Stimulated activated CD8-positive, alpha-beta memory T cell treated with anti-CD3 and anti-CD28 coated beads, Interleukin-12 subunit alpha, Interleukin-12 subunit beta, amount 100 ng/mL, for 1 hour (primary cell): ENCODE measurements around the gene ANKRD13A.

Source experiments
- DNase-seq: peaks from one replicate; pipeline ENCODE4 v3.0.0-alpha.2; 2020; ENCODE audit warnings: low read depth

ANKRD13A gene

DNA sequence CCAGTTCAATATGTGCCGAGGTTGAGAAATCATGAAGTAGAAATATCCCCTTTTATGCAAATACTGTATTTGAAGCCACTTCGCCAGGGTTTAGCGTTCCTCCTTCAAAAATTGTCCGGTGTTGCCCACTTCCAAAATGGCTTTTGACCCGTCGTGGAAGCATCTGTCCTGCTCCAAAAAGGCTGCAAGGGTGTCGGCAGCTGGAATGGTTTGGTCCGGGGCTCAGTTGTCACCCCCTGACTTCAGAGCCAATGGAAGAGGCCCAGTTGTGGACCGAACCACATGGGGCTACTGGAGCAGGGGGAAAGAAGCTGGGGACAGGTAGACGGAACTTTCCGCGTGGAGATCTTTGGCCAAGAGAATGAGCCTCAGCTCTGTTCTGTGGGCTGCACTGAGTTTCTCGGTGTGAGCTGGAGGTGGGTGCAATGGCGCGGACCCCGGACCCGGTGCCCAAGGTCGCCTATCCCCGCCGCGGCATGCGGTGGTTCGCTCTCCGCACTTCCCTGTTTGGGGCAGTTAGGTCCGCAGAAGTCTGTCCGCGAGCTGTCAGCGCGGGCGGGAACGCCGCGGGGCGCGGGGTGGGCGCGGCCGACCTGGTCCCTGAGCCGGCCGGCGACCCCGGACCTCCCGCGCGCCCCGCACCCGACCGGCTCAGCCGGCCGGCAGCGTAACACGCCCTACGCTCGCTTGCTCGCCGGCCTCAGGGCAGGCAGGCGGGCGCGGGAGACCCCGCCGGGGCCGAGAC, at the start of gene ANKRD13A:
ANKRD13A (plus strand) TSS at position 527 of the 745 bp plus-strand sequence. CDS start 259 bp downstream, outside the sequence.
- DNase-seq = peak; percentile 70

DNA sequence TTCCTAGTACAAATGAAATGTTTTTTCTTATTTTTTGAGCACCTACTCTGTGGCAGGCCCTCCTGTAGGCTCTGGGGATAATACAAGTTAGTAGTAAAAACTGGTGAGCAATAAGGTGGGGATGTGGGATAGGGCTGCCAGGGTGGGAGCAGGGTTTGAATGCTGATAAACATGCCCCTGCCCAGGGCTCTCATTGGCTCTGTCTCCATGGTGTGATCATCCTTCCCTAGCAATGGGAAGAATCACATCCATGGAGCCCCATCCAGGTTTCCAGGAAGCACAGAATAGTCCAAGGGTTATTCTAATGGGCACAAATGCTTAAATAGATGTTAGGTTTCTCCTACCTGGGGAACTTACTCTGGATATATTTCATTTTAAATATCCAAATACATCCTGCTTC, 48.6 kb upstream of the ANKRD13A start:
- DNase-seq = no peak

DNA sequence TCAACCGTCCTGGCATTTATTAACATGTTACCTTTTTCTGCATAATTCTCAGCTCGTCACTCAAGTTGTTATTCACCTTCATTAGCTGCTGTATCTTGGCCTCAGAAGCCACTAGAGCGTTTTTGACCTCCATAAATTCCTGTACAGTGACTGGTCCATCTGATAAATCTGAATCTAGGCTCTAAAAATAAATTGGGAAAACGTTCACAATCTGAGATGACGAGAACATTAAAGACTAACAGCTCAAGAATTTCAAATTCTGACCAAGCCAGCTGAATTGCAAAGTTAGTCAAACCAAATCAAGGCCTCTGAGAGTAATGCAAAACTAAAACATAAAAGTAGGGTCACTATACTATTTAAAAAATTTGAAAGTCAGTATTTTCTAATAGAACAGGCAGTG, 48.1 kb upstream of the ANKRD13A start:
- DNase-seq = no peak

DNA sequence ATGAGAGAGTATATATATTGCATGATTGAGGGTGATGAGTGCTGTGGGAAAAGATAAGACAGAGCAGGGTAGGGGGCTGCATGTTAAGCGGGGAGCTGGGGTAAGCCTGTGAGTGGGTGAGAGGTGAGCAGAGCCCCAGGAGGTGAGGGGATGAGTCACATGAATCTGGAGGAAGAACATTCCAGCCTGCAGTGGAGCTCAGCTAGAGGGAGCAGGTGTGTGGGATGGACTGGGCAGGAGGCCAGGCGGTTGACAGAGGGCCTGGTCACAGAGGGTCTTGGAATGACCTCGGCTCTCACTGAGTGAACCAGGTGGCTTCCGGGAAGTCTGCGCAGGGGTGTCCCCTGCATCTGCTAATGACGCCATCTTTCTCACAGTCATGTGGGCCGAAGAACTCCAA, 47.5 kb upstream of the ANKRD13A start:
- no peak for DNase-seq

DNA sequence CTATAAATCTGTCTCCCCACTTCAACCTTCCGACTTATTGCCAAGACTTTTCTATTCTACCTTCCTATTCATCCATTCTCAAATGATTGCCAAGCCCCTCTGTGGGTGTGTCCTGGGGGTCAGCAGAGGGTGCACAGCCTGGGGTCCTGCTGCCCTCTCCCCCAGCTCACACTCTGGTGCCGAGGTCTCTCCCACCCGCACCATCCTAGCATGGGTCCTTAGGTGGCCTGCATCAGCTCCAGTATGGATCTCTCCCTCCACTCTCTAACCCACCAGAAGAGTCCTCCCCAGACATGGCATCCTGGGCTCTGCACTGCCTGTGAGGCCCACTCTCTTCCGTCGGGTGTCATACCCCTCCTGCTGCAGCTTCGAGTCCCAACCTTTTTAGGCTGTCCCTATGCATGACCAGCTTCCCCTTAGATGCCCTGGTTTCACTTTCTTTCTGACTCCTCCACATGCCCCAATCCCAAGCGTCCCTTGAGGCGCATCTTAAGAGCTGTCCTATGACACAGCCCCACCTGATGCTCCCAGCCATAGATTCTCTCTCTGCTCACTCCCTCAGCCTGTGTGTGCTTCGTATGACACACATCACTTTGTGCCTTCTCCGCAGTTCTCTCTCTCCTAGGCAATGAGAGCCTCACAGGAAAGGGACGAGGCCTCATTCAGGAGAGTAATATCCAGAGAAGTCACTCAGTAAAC, 46.9 kb upstream of the ANKRD13A start:
- DNase-seq = no peak

DNA sequence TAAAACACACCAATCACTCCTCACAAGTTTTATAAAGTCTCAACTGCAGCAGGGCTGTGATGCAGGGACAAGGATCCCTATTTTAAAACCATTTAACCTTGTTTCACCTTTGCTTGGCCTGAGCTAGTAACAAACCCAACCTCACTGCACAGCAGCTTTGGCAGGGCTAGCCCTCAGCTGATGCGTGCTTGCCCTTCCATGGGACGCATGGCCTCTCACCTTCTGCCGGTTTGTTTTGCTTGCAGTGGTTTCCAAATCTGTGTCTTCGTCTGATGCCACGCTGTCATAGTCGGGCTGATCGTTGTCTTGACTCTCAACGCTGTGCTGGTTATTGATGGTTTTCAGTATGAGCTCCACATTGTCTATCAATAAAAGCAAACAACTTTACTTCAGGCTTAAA, 46.4 kb upstream of the ANKRD13A start:
- no peak for DNase-seq

DNA sequence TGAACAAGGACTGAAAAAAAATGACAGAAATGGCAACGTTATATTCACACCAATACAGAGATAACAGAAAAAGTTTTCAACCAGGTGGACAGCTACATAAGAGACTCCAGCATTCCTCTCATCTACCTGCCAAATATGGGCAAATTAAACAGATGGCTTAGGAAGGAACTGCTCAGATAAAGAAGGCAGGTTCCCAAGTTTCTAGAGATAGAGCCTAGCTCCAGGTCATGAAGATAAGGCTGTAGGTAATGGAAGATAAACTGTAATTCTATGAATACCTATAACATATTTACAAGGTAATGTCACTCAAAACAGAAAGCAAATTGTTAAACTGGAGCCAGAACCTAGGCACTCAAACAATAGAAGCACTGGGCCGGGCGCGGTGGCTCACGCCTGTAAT, 45.6 kb upstream of the ANKRD13A start:
- DNase-seq = no peak

DNA sequence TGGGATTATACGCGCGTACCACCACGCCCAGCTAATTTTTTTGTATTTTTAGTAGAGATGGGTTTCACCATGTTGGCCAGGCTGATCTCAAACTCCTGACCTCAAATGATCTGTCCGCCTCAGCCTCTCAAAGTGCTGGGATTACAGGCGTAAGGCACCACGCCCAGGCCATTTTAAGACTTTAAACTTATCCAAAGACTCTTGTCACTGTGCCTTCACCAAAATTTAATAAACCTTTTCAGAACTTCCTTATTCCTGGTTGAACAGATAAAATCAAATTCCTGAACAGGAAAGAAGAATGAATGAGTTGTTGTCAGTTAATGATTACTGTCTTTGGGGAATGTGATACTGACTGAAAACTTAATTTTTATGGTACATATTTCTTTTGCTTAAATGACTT, 40.9 kb upstream of the ANKRD13A start:
- no peak for DNase-seq

DNA sequence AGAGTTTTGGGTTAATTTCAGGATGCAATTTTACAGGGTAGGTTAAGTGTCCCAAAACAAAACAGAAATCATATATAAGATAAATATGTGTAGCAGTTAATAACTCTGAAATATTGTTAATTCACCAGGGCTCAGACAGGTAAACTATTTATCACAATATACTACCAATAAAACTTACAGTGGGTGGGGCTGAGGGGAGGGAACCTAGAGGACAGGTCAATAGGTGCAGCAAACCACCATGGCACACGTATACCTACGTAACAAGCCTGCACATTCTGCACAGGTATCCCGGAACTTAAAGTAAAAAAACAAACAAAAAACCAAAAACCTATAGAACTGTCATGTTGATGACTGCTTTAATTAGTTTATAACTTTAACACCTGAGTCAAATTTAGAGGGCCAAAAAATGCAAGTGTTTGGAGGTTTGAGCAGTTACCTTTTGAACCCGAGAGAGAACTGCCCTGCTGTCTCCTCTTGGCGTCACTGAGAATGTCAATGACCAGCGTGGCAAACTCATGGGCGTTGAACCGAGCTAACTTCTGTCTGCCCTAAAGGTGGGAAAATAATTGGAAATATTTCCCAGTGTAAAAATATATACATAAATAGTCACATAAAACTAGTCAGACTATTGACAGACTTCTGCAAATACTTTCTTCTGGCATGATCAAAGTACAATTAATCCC, 39.7 kb upstream of the ANKRD13A start:
- DNase-seq = no peak

DNA sequence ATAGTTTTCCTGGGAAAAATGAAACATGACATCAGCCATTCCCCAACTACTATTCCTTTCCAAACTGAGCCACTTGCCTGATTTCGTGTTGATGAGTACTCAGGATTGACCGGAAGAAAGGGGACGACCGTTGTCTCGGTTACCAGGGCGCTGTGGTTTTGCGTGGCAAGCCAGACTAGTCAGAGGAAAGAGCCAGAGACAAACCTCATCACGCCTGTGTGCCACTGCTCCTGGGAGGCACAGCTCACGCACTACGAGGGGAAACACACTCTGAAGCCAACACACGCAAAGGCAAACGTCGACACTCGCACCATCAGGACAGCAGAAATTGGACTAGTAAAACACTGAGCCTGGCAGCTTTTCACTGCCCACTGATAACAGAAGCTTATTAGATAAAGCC, 38.0 kb upstream of the ANKRD13A start:
- DNase-seq = no peak

DNA sequence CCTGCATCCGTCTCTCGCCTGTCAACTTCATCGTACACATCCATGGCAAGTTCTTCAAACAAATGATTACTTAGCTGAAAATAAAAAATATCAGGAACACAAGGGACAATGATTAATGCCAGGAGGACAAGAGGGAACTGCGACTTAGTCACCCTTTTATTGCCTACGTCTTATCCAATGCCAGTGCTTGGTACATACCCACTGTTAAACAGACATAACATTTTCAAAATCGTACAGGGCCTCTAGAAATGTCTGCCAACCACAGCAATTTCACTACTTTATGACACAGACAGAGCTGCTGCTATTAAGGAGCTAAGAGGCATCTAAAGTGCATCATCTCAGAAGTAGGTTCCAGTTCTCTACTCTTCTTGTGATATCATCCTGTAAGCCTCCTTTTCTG, 37.6 kb upstream of the ANKRD13A start:
- DNase-seq = no peak

DNA sequence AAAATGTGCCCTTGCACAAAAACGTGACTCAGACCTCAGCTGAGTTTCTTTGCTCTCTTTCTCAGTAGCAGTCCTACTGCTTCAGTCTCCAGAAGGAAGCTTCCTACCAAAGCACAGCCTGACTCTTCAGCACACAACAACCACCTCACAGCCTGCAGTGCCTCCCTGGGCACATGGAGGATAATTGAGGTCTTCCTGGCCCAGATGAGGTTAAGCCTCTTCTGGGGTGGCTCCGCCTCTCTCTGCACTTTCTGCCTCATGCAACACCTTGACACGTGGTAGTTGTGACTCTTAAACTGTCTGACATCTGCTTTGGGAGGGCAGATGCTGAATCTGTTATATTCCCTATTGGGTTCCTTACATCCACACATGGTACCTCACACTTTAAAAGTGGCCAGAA, 36.8 kb upstream of the ANKRD13A start:
- DNase-seq = no peak

DNA sequence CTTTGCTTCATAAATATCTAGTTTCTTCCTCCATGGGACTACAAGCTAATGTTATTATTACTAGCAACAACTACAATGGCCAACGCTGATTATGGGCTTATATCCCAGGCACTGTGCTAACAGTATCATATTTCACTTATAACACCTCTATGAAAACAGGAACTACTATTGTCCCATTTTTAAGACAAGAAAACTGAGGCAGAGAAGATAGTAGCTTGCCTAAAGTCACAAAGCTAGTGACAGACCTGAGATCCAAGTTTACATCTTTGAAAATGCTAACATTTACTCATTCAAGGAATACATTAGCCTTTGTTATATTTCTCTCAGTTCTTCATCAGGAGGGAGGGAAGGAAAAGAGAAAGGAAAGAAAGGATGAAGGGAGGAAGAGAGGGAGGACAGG, 35.9 kb upstream of the ANKRD13A start:
- DNase-seq = no peak

DNA sequence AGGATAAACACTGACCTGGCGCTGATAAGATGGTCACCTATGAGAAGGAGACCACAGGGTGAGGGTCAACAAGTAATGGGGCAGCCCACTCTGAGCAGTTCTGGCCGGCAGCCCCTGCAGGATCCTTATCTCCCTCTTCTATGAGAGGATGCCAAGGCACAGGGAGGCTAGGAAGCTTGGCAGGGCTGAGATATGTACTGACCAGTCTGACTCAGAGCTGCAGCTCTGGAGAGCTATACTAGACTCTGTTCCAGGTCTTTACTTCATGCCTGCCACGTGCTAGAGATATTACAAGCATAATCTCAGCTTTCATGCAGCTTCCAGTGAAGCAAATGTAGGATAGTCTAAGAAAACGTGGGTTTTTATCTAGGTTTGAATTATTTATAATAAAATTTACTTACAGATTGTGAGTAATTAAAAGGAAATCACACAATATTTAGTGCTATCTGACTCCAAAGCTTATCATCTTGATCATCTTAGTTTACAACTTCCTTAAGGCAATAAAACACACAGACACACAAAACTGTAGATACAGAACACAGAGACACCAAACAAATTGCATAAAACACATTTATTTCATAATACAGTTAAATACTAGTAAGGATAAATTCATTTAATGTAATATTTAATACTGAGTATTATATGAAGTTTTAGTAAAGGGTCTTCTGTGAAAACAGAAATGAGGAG, 35.3 kb upstream of the ANKRD13A start:
- DNase-seq = no peak

DNA sequence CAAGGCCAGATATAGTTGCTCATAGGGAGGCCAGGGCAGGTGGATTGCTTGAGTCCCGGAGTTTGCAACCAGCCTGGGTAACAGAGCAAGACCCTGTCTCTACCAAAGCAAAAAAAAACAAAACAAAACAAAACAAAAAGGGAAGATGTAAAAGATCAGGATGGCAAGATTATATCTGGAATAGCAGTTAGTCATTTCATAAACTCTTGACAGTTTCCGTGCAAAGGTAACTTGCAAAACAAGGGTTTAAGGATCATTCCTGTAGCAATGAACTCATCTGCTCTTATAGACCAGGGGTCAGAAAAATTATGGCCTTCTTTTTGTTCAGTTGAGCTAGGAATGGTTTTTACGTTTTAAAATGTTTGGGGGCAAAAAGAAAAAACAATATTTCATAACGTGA, 32.7 kb upstream of the ANKRD13A start:
- DNase-seq = no peak

DNA sequence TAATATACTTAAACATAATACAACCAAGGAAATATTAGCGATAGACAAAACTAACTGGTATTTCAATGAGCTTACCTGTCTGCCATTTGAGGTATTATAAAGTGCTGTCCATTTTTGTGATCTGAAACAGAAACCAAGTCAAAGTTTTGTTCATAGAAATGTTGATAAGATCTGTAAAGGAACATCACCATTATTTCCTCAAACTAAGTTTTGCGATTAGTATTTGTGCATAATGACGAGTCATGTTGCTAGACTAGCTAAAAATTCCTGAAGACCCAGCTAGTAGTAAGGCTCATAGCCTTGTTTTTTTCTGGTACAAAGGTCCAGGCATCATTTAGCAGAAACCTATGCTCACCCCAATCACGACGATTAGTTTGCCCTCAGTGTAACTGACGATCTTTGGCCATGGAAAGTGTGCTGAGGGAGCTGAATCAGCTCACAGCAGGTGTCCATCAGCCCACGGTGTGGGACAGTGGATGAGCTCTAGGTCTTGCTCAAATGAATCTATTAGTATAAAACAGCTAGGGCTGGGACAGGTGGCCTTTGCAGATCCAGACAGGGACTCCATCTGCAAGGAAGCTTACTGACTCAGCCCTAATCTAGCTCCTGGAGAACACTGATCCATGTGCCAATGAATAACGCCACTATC, 31.7 kb upstream of the ANKRD13A start:
- DNase-seq = no peak

DNA sequence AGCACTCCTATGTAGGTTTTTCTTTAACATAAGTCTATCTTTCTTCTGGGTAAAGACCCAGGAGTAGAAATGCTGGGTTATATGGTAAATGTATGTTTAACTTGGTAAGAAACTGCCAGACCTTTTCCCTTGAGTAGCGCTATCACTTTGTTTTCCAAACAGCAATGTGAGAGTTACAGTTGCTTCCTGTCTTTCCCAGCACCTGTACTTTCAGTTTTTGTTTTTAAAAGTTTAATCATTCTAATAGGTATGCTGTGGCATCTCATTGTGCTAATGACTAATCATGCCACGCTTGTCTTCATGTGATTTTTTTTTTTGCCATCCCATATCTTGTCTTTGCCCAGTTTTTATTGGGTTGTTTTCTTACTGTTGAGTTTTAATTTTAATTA, 31.2 kb upstream of the ANKRD13A start:
- DNase-seq = no peak

DNA sequence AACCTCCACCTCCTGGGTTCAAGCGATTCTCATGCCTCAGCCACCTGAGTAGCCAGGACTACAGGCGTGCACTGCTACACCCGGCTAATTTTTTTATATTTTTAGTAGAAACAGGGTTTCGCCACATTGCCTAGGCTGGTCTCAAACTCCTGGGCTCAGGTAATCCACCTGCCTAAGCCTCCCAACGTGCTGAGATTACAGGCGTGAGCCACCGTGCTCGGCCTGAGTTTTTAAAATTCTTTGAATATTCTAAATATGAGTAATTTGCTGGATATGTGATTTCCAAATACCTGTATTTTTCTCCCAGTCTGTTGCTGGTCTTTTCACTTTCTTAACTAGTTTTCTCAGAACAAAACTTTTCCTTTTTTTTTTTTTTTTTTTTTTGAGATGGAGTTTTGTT, 30.4 kb upstream of the ANKRD13A start:
- no peak for DNase-seq

DNA sequence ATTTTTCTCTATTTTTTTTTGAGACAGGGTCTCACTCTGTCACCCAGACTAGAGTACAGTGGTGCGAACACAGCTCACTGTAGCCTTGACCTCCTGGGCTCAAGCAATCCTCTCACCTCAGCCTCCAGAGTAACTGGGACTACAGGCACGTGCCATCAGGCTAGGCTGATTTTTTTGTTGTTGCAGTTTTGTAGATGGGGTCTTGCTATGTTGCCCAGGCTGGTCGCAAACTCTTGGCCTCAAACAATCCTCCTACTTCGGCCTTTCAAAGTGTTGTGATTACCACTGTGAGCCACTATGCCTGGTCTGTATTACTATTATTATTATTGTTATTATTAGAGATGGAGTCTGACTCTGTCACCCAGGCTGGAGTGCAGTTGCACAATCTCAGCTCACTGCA, 26.4 kb upstream of the ANKRD13A start:
- DNase-seq = no peak

DNA sequence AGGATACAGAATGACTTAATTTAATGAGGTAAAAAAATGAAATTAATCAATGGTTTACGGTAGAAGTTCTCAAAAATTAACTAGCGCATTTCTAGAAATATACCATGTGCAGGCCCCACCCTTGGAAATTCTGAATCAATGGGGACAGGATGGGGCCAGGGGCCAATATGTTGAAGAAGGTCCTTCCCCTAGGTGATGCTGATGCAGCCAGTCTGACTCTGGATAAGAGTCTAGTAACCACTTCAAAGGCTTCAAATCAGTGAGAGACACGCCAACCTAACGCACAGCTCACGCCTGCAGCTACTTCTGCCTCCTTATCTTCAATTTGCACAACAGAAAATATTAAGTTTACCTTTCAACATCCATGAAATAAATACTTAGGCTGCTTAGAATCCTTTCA, 17.9 kb upstream of the ANKRD13A start:
- no peak for DNase-seq

DNA sequence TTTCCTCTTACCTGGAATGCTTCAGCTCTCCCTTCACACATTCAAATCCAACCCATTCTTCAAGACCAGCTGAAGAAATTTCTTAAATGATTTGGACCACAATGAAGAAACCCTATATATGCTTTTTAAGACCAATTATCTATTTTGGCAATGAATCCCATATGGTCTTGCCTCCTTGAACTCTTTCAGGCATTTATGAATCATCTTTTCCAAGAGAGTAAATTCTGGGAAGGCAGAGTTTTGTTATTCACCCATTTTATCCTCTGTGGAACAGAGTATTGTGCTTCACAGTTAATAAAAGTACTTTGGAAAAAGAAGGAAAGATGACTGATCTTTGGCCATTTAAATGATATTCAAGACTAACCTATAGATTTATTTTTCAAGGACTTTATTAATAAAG, 17.0 kb upstream of the ANKRD13A start:
- DNase-seq = no peak

DNA sequence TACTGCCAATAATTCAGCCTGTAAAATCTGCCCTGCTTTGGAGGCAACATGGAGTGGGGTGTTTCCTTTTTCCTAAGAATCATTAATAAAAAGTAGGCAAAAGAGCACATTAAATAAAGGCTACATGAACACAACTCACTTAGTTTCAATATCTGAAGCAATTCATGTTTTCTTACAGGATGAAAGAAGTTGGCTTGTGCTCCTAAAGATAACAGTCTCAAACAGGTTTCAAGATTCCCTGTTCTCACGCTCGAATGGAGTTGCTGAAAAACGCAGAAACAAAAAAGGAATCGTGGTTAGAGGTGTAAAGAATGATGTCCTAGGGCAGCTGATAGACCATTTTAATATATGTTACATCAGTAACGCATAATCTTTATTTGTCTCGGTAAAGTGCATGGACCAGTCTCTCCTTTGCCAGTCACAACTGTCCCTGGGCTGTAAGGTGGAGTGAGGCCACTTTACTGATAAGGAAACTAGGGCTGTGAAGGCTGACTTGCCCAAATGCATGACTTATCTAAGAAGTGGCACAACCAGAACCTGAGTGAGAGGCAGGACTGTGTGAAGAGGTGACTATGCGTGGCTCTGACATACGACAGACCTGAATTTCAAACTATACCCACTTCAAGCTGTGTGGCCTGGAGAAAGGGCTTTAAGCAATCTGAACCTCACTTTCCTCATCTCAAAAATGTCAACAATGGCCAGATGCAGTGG, 15.6 kb upstream of the ANKRD13A start:
- no peak for DNase-seq
